Stimulated activated CD8-positive, alpha-beta memory T cell treated with anti-CD3 and anti-CD28 coated beads, Interleukin-2, amount 100 ng/mL, for 48 hours (primary cell): ENCODE results near the gene RIPK1.

Experiments used
- DNase-seq, 2 donors: peaks; one replicate each; pipeline ENCODE4 v3.0.0-alpha.2; 2020; ENCODE audit warnings: low read depth in 2 of 2

Gene RIPK1

GRCh38 chr6:3163248-3163594 is 94.9 kb downstream of the RIPK1 start:
- DNase-seq = no peak

- DNase-seq = no peak
Measured at GRCh38 chr6:3164388-3164787, 96.1 kb downstream of the RIPK1 start.
